HEK293 (cell line): ENCODE data around the gene CAMSAP3.

Experiments
- AEBP2 ChIP-seq: fragments of 450-650 bp; formaldehyde crosslinking; IDR thresholded peaks from 2 replicates; pipeline ENCODE4 v1.5.1; 2016; ENCODE audit warnings: missing biosample characterization, missing genetic modification characterization, borderline replicate concordance
- GLIS1 ChIP-seq: fragments of 450-650 bp; formaldehyde crosslinking; IDR thresholded peaks from 2 replicates; pipeline ENCODE4 v1.5.1; 2016; ENCODE audit warnings: missing biosample characterization, missing genetic modification characterization
- MEIS1 ChIP-seq: sonication (generic); formaldehyde crosslinking; IDR thresholded peaks from 2 replicates; pipeline ENCODE4 v1.8.1; 2022; ENCODE audit warnings: missing genetic modification reagents, mild to moderate bottlenecking, borderline replicate concordance
- OVOL3 ChIP-seq: fragments of 450-650 bp; formaldehyde crosslinking; IDR thresholded peaks from 2 replicates; pipeline ENCODE4 v1.5.1; 2016; ENCODE audit warnings: missing biosample characterization, missing genetic modification characterization
- REPIN1 ChIP-seq: fragments of 450-650 bp; formaldehyde crosslinking; IDR thresholded peaks from 2 replicates; pipeline ENCODE4 v1.5.1; 2017; ENCODE audit warnings: missing biosample characterization, missing genetic modification characterization, low read depth
- TRIM28 ChIP-seq: IDR thresholded peaks from 2 replicates; pipeline ENCODE4 v1.6.1; 2011; ENCODE audit warnings: low read length, control low read depth, borderline replicate concordance
- ZBTB1 ChIP-seq: fragments of 450-650 bp; formaldehyde crosslinking; IDR thresholded peaks from 2 replicates; pipeline ENCODE4 v1.5.1; 2016; ENCODE audit warnings: missing biosample characterization, missing genetic modification characterization
- ZBTB20 ChIP-seq: fragments of 450-650 bp; formaldehyde crosslinking; IDR thresholded peaks from 2 replicates; pipeline ENCODE4 v1.5.1; 2016; ENCODE audit warnings: missing biosample characterization, missing genetic modification characterization
- ZBTB48 ChIP-seq: fragments of 450-650 bp; formaldehyde crosslinking; IDR thresholded peaks from 2 replicates; pipeline ENCODE4 v1.5.1; 2016; ENCODE audit warnings: missing biosample characterization, missing genetic modification characterization
- ZFP37 ChIP-seq: fragments of 450-650 bp; formaldehyde crosslinking; IDR thresholded peaks from 2 replicates; pipeline ENCODE4 v1.5.1; 2016; ENCODE audit warnings: missing biosample characterization, missing genetic modification characterization
- ZNF184 ChIP-seq: fragments of 450-650 bp; IDR thresholded peaks from 2 replicates; pipeline ENCODE4 v1.5.1; 2018; ENCODE audit warnings: missing biosample characterization, mild to moderate bottlenecking, missing genetic modification characterization
- ZNF266 ChIP-seq: fragments of 450-650 bp; formaldehyde crosslinking; IDR thresholded peaks from 2 replicates; pipeline ENCODE4 v1.5.1; 2016; ENCODE audit warnings: missing biosample characterization, missing genetic modification characterization, low read depth
- ZNF335 ChIP-seq: fragments of 450-650 bp; formaldehyde crosslinking; conservative IDR thresholded peaks from 2 replicates; pipeline ENCODE4 v1.5.1; 2016; ENCODE audit warnings: missing biosample characterization, missing genetic modification characterization
- ZNF354C ChIP-seq: fragments of 450-650 bp; formaldehyde crosslinking; IDR thresholded peaks from 2 replicates; pipeline ENCODE4 v1.5.1; 2016; ENCODE audit warnings: missing biosample characterization, missing genetic modification characterization, low read depth, borderline replicate concordance
- ZNF37A ChIP-seq: fragments of 450-650 bp; IDR thresholded peaks from 2 replicates; pipeline ENCODE4 v1.5.1; 2018; ENCODE audit warnings: missing biosample characterization, missing genetic modification characterization
- ZNF423 ChIP-seq: fragments of 450-650 bp; formaldehyde crosslinking; IDR thresholded peaks from 2 replicates; pipeline ENCODE4 v1.5.1; 2016; ENCODE audit warnings: missing biosample characterization, missing genetic modification characterization
- ZNF473 ChIP-seq: fragments of 450-650 bp; formaldehyde crosslinking; IDR thresholded peaks from 2 replicates; pipeline ENCODE4 v1.5.1; 2017; ENCODE audit warnings: missing biosample characterization, missing genetic modification characterization
- ZNF48 ChIP-seq: fragments of 450-650 bp; formaldehyde crosslinking; IDR thresholded peaks from 2 replicates; pipeline ENCODE4 v1.5.1; 2016; ENCODE audit warnings: missing biosample characterization, missing genetic modification characterization
- ZNF654 ChIP-seq: fragments of 450-650 bp; formaldehyde crosslinking; IDR thresholded peaks from 2 replicates; pipeline ENCODE4 v1.5.1; 2016; ENCODE audit warnings: low read depth, missing biosample characterization, missing genetic modification characterization
- ZNF660 ChIP-seq: fragments of 450-650 bp; IDR thresholded peaks from 2 replicates; pipeline ENCODE4 v1.5.1; 2018; ENCODE audit warnings: missing biosample characterization, mild to moderate bottlenecking, missing genetic modification characterization
- ZNF701 ChIP-seq: fragments of 450-650 bp; formaldehyde crosslinking; IDR thresholded peaks from 2 replicates; pipeline ENCODE4 v1.5.1; 2016; ENCODE audit warnings: missing biosample characterization, missing genetic modification characterization
- ZNF76 ChIP-seq: fragments of 450-650 bp; formaldehyde crosslinking; IDR thresholded peaks from 2 replicates; pipeline ENCODE4; 2016; ENCODE audit warnings: low read depth, missing biosample characterization, missing genetic modification characterization, borderline replicate concordance
- ZNF768 ChIP-seq: fragments of 450-650 bp; formaldehyde crosslinking; IDR thresholded peaks from 2 replicates; pipeline ENCODE4 v1.5.1; 2018; ENCODE audit warnings: missing biosample characterization, mild to moderate bottlenecking, missing genetic modification characterization
- ZSCAN16 ChIP-seq: fragments of 450-650 bp; formaldehyde crosslinking; IDR thresholded peaks from 2 replicates; pipeline ENCODE4 v1.5.1; 2016; ENCODE audit warnings: missing biosample characterization, missing genetic modification characterization
- ZXDB ChIP-seq: fragments of 450-650 bp; formaldehyde crosslinking; IDR thresholded peaks from 2 replicates; pipeline ENCODE4 v1.5.1; 2016; ENCODE audit warnings: missing biosample characterization, missing genetic modification characterization
- TF ChIP-seq, protein P1 (sequence below): fragments of 450-650 bp; formaldehyde crosslinking; IDR thresholded peaks from 2 replicates; pipeline ENCODE4 v1.5.1; 2017; ENCODE audit warnings: missing biosample characterization, missing genetic modification characterization
- TF ChIP-seq, protein P2 (sequence below): fragments of 450-650 bp; formaldehyde crosslinking; IDR thresholded peaks from 2 replicates; pipeline ENCODE4 v1.5.1; 2017; ENCODE audit warnings: missing biosample characterization, mild to moderate bottlenecking, missing genetic modification characterization, moderate library complexity
- TF ChIP-seq, protein P3 (sequence below): fragments of 450-650 bp; formaldehyde crosslinking; IDR thresholded peaks from 2 replicates; pipeline ENCODE4 v1.5.1; 2016; ENCODE audit warnings: missing biosample characterization, missing genetic modification characterization, low read depth
- TF ChIP-seq, protein P4 (sequence below): fragments of 450-650 bp; formaldehyde crosslinking; IDR thresholded peaks from 2 replicates; pipeline ENCODE4 v1.5.1; 2016; ENCODE audit warnings: missing biosample characterization, missing genetic modification characterization
- TF ChIP-seq, protein P5 (sequence below): fragments of 450-650 bp; formaldehyde crosslinking; IDR thresholded peaks from 2 replicates; pipeline ENCODE4 v1.5.1; 2016; ENCODE audit warnings: missing biosample characterization, missing genetic modification characterization

The CAMSAP3 gene

DNA sequence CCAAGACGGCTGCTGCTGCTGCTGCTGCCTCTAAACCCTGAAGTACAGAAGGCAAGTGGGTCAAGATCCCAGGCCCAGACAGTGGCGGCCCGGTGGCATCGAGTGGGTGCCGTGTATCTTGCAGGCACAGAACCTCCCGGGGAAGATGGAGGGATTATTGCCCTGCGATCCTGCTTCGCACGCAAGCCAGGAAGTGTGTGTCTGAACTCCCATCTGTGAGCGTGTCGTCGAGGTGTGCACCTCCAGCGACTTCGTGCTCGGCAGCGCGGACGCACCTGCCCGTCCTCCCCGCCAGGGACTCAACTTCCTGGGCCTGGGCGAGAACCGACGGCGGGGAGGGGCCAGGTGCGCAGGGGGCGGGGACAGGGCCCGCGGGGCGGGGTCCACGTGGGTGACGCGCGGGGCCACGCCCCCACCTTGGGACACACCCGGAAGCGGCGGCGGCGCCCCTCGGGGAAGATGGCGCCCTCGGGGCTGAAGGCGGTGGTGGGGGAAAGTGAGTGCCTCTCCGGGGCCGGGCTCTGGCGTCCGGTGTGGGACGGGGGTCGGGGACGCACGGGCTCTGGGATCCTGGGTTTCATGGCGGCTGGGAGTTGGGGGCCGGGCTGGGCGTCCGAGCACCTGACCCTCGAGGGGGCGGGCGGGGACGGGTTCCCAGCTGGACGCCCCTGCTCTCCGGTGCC is 41.2 kb downstream of the CAMSAP3 start, which contains the start of gene STXBP2 (continued):
- TF ChIP-seq ZNF423 (tag by site-specific recombination) (no peak), ZFP37 (tag by site-specific recombination) (no peak), ZSCAN16 (tag by site-specific recombination) (no peak), ZNF37A (no peak), ZBTB1 (tag by site-specific recombination) (no peak), ZXDB (tag by site-specific recombination) (0 out of 2 replicates have a peak, but pooled peaks have one; percentile 43), ZNF184 (no peak), ZNF473 (no peak), ZNF48 (no peak), ZBTB48 (no peak), GLIS1 (tag by site-specific recombination) (no peak), OVOL3 (tag by site-specific recombination) (no peak), REPIN1 (tag by site-specific recombination) (no peak), ZNF701 (tag by site-specific recombination) (no peak), ZNF660 (no peak), TRIM28 (no peak), AEBP2 (tag by site-specific recombination) (no peak), ZNF76 (tag by site-specific recombination) (no peak), ZNF654 (tag by site-specific recombination) (no peak), ZNF335 (tag by site-specific recombination) (no peak), ZBTB20 (tag by site-specific recombination) (0 out of 2 replicates have a peak, but pooled peaks have one; percentile 30), ZNF354C (tag by site-specific recombination) (no peak), ZNF266 (tag by site-specific recombination) (no peak), ZNF768 (tag by site-specific recombination) (no peak), MEIS1 (no peak)
- TF ChIP-seq, protein P1, sequence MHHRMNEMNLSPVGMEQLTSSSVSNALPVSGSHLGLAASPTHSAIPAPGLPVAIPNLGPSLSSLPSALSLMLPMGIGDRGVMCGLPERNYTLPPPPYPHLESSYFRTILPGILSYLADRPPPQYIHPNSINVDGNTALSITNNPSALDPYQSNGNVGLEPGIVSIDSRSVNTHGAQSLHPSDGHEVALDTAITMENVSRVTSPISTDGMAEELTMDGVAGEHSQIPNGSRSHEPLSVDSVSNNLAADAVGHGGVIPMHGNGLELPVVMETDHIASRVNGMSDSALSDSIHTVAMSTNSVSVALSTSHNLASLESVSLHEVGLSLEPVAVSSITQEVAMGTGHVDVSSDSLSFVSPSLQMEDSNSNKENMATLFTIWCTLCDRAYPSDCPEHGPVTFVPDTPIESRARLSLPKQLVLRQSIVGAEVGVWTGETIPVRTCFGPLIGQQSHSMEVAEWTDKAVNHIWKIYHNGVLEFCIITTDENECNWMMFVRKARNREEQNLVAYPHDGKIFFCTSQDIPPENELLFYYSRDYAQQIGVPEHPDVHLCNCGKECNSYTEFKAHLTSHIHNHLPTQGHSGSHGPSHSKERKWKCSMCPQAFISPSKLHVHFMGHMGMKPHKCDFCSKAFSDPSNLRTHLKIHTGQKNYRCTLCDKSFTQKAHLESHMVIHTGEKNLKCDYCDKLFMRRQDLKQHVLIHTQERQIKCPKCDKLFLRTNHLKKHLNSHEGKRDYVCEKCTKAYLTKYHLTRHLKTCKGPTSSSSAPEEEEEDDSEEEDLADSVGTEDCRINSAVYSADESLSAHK (tag by site-specific recombination), result no peak
- TF ChIP-seq, protein P2, sequence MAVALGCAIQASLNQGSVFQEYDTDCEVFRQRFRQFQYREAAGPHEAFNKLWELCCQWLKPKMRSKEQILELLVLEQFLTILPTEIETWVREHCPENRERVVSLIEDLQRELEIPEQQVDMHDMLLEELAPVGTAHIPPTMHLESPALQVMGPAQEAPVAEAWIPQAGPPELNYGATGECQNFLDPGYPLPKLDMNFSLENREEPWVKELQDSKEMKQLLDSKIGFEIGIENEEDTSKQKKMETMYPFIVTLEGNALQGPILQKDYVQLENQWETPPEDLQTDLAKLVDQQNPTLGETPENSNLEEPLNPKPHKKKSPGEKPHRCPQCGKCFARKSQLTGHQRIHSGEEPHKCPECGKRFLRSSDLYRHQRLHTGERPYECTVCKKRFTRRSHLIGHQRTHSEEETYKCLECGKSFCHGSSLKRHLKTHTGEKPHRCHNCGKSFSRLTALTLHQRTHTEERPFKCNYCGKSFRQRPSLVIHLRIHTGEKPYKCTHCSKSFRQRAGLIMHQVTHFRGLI, result no peak
- TF ChIP-seq, protein P3, sequence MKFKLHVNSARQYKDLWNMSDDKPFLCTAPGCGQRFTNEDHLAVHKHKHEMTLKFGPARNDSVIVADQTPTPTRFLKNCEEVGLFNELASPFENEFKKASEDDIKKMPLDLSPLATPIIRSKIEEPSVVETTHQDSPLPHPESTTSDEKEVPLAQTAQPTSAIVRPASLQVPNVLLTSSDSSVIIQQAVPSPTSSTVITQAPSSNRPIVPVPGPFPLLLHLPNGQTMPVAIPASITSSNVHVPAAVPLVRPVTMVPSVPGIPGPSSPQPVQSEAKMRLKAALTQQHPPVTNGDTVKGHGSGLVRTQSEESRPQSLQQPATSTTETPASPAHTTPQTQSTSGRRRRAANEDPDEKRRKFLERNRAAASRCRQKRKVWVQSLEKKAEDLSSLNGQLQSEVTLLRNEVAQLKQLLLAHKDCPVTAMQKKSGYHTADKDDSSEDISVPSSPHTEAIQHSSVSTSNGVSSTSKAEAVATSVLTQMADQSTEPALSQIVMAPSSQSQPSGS, result no peak
- TF ChIP-seq, protein P4, sequence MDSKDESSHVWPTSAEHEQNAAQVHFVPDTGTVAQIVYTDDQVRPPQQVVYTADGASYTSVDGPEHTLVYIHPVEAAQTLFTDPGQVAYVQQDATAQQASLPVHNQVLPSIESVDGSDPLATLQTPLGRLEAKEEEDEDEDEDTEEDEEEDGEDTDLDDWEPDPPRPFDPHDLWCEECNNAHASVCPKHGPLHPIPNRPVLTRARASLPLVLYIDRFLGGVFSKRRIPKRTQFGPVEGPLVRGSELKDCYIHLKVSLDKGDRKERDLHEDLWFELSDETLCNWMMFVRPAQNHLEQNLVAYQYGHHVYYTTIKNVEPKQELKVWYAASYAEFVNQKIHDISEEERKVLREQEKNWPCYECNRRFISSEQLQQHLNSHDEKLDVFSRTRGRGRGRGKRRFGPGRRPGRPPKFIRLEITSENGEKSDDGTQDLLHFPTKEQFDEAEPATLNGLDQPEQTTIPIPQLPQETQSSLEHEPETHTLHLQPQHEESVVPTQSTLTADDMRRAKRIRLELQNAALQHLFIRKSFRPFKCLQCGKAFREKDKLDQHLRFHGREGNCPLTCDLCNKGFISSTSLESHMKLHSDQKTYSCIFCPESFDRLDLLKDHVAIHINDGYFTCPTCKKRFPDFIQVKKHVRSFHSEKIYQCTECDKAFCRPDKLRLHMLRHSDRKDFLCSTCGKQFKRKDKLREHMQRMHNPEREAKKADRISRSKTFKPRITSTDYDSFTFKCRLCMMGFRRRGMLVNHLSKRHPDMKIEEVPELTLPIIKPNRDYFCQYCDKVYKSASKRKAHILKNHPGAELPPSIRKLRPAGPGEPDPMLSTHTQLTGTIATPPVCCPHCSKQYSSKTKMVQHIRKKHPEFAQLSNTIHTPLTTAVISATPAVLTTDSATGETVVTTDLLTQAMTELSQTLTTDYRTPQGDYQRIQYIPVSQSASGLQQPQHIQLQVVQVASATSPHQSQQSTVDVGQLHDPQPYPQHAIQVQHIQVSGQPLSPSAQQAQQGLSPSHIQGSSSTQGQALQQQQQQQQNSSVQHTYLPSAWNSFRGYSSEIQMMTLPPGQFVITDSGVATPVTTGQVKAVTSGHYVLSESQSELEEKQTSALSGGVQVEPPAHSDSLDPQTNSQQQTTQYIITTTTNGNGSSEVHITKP (tag by site-specific recombination), result no peak
- TF ChIP-seq, protein P5, sequence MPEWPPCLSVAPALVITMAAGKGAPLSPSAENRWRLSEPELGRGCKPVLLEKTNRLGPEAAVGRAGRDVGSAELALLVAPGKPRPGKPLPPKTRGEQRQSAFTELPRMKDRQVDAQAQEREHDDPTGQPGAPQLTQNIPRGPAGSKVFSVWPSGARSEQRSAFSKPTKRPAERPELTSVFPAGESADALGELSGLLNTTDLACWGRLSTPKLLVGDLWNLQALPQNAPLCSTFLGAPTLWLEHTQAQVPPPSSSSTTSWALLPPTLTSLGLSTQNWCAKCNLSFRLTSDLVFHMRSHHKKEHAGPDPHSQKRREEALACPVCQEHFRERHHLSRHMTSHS (tag by site-specific recombination), result no peak
